CD4-positive, alpha-beta T cell treated with Interferon alpha-2 for 1 hour (primary cell): Measurements from ENCODE around the gene AFG3L2.
A peak's percentile ranks its signal among the peaks of the same experiment; 100 is the strongest.
"Not testable (repeated sequence)": the region's sequence is repeated elsewhere in the genome, so short reads cannot be mapped to it uniquely, and the experiment has no call there.

ENCODE experiments used
- DNase-seq, 2 donors: peaks; one replicate each; pipeline ENCODE4 v3.0.0-alpha.2; 2020 to 2022

AFG3L2 gene

DNA sequence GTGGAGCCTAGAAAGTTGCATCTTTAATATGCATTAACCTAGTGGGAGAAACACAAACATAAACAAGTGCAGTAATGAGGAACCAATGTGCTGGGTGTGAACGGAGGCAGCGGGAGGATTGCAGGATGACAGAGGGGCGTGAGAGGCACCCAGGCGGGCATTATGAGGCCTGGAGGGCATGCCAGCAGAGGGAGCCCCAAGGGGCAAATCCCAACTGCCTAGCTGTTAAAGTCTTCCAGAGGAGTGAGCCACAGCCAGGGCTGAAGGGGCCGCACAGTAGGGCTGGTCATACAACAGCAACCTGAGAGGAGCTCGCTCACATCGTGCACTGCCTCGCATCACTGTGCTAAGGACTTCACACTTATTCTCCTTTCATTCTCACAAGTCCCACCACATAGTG is 17.4 kb upstream of the AFG3L2 start:
- DNase-seq: peak in 1 of 2 donors; percentile 18

DNA sequence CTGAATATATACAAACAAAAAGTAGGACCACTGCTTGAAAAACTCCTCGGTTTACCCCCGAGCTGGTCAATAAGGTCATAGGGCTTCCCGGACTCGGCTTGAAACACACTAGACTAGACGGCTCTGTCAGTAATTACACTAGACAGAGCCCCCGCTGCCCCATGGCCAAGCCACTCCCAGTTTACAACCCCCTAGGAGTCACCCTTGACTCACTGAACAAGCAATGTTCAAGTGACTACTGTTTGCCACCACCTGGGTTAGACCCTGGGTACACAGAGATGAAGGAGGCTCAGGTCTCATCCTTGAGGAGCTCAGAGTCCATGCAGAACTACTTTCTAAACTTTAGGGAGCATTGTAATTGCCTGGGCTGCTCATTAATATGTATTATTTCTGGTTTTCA is 17.0 kb upstream of the AFG3L2 start:
- DNase-seq: no peak

DNA sequence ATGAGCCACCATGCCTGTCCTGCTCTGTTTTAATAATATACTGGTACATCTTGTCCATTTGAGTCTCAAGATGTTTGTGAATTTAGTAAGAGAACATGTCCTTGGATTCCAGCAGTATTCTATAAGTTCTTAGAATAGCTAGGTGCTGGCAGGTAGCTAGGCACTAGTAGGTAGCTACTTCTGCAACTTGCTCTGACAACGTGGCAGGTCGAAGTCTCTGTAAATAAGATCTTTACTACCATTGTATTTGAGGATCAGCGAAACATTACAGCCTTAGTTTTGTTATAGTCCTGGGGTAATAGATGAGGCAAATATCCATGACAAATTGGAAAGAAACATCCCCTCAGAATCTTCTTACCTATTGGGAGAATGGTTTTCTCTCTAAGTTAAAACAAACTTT is 16.5 kb upstream of the AFG3L2 start:
- DNase-seq: no peak

DNA sequence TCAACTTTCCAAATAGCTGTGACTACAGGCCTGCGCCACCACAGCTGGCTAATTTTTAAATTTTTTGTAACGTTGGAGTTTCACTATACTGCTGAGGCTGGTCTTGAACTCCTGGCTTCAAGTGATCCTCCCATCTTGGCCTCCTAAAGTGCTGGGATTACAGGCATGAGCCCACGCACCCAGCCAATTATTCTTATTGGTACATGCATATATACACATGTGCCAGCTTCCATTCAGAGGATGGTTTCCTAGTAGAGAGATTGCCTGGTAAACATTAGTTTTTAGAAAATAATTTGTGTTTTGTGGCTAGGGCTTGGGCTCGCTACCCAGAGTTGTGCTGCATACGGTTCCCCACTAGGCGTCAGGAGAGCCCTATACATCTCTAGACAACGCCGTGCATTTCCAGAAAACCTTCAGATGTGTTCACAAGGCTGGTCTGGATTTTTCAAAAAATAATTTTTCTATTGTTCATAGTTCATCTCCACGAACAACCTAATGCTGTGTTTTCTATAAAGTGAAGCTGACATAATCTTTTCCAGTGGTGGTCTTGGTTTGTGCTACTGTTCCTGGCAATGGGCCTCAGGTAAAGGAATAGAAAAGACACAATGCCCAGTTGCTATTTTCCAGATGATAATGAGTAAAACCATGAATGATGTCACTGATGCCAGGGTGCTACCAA is 14.6 kb upstream of the AFG3L2 start:
- peak; percentile 50 to 63 for DNase-seq

DNA sequence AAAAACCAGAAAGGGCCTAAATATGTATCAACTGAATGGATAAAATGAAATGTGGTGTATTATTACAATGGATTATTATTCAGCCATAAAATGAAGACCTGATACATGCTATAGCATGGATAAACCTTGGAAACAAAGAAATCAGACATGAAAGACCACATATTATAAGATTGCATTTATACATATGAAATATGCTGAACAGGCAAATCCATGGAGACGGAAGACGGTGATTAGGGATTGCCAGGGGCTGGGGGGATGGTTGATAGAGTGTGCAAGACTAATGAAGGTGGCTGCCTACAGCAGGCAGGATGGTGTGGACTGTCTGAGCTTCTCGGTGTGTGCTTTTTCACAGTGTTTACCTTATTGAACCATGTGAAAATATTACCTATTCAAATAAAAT is 11.4 kb upstream of the AFG3L2 start:
- DNase-seq: no peak

DNA sequence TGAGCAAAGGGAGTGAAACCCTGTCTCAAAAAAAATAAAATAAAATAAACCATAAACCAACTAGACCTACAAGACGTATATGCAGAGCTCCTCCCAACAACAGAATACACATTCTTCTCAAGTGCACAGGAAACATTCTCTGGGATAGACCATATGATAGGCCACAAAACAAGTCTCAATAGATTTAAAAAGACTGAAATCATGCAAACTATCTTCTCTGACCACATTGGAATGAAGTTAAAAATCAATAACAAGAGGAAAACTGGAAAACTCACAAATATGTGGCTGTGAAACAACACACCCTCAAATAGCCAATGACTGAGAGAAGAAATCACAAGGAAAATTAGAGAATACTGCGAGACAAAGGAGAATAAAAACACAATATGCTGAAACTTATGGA is 7.2 kb upstream of the AFG3L2 start:
- DNase-seq: no peak

DNA sequence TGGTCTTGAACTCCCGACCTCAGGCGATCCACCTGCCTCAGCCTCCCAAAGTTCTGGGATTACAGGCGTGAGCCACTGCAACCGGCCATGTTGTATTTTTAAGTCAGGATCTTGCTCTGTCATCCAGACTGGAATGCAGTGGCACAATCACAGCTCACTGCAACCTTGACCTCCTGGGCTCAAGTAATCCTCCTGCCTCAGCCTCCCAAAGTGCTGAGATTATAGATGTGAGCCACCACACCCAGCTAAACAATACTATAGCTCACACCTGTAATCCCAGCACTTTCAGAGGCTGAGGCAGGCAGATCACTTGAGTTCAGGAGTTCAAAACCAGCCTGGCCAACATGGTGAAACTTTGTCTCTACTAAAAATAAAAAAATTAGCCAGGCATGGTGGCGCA is 6.7 kb upstream of the AFG3L2 start:
- DNase-seq: not testable (repeated sequence)

DNA sequence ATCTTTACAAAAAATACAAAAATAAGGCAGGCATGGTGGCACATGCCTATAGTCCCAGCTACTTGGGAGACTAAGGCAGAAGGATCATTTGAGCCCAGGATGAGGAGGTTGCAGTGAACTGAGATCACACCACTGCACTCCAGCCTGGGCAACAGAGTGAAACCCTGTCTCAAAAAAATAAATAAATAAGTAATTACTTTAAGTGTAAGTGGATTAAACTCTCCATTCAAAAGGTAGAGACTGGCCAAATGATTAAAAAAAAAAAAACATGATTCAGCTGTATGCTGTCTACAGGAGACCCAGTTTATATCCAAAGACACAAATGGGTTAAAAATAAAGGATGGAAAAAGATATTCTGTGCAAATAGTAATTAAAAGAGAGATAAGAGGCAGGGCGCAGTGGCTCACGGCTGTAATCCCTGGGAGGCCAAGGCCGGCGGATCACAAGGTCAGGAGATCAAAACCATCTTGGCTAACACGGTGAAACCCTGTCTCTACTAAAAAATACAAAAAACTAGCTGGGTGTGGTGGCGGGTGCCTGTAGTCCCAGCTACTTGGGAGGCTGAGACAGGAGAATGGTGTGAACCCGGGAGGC is 5.3 kb upstream of the AFG3L2 start:
- not testable (repeated sequence) for DNase-seq

DNA sequence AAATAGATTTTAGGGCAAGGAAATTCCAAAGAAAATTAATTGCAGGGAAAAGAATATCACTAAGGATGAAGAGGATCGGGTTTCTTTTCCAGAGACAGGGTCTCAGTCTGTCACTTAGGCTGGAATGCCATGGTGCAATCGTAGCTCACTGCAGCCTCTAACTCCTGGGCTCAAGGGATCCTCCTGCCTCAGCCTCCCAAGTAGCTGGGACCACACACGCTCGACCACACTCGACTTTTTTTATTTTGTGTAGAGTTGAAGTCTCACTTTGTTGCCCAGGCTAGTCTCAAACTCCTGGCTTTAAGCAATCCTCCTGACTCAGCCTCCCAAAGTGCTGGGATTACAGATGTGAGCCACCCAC is 1.2 kb upstream of the AFG3L2 start:
- DNase-seq: not testable (repeated sequence)

DNA sequence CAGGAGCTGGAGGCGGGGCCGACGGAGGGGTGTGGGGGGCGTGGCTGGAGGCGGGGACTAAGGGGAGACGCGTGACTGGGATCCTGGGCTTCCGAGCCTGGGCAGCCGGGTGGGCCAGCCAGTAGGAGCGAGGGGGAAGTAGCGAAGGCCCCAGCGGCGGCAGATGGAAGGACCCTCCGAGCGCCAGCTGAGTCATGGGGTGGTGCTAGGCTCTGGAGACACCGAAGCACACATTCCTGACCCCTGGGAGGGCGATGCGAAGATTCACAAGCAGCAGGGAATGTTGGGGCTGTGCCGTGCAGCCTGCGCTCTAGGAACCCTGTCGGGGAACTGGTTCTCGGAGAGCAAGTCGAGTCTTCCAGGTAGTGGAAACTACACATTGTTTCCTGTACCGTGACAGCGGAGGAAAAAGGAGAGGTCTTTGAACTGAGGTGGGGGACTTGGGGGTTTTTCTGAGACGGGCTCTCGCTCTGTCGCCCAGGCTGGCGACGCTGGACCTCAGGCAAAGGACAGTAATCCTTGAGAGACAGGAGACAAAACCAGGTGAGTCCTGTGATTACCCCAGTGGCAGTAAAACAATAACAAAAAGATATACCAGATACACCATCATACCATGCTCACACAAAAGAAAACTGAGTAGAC is 650 bp upstream of the AFG3L2 start:
- DNase-seq: no peak

DNA sequence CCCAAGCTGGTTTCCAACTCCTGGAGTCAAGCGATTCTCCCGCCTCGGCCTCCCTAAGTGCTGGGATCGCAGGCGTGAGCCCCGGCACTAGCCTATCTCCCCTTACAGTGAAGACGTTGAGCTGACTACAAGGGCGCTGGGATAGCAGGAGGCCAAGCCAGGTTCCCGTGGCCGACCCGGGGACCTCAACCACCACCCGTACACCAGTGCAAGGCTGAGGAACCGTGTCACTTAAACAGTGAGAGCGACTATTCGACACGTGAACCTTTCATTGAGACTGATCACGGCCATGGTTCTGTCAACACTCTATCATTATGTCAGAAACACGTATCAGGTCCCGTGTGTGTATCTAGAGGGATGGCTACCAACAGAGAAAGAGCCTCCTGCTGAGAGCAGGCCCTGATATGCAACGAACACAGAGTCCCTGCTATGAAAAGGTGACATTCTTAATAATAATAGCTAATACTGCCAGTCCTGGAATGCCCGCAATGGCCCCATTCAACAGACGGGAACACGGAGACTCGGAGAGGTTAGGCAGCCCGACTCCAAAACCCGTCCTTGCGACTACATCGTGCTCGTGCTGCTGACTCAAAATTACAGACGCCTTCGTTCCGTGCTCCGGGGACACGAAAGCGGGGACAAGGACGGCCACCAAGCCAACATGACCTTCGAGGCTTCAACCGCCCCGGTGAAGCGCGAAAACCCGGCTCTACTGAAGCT is 833 bp downstream of the AFG3L2 start:
- DNase-seq: no peak

DNA sequence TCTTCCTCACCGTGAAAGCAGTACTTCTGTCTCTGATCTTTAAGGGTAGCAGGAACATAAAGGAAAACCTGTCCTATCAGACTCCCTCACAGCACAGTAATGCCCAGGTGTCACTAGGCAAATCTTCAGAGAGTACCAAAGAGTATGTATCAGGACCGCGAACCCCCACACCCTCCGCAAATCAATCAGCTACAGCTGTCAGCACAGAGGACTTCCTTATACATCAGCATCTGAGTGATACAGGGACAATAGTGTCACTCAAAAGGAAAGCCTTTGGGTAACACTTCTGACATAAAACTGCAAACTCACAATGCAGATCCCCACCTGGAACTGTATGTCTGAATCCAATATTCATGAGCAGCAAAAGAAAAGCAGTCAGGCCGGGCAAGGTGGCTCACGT is 2.6 kb downstream of the AFG3L2 start:
- no peak for DNase-seq

DNA sequence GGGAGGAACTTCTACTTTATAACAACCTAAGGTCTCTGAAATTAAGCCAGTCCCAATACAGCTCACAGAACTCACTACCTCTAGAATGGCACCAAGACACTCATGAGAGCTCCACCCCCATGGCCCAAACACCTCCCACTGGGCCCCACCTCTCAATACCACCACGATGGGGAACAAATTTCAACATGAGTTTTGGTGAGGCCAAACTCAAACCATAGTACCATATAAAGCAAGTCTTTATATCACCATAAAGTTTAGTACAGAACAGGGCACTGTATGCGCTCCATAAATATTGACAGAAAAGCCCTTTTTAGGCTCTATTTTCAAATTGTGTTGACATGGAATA is 3.3 kb downstream of the AFG3L2 start:
- DNase-seq: no peak

DNA sequence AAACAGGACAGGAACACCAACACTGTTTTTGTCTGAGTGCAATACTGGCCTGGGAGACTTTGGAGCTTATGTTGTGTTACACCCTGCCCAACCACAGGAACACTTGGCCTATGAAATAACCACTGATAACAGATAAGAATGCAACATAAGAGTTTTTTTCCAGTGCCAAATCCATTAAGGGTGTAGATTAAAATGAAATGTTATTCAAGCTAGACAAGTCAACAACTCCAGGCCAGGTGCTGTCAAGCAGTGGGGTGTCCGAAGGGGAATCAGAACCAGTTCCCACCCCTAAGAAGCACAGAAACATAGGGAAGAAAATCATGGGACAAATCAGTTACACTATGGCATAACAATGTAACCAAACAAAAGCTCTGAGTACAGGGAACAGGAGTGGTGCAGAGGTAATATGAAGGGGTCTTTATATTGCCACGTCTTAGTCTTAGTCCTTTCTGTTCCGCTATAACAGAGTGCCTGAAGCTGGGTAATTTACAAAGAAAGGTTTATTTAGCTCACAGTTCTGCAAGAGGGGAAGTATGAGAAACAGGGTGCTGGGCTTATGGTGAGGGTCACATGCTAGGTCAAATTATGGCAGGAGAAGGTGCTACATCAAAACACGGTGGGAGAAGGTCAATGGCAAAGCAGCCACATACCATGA is 3.8 kb downstream of the AFG3L2 start:
- no peak for DNase-seq

DNA sequence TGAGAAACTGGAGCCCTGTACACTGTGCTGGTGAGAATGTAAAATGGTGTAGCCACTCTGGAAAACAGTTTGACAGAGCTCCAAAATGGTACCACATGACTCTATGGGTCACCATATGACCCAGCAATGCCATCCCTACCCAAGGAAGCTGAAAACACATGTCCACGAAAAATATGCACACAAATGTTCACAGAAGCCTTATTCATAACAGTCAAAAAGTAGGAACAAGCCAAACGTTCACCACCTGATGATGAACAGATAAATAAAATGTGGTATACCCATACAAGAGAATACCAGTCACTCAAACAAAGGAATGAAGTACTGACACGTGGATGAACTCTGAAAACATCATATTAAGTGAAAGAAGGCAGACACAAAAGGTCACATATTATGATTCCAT is 4.6 kb downstream of the AFG3L2 start:
- DNase-seq: no peak

DNA sequence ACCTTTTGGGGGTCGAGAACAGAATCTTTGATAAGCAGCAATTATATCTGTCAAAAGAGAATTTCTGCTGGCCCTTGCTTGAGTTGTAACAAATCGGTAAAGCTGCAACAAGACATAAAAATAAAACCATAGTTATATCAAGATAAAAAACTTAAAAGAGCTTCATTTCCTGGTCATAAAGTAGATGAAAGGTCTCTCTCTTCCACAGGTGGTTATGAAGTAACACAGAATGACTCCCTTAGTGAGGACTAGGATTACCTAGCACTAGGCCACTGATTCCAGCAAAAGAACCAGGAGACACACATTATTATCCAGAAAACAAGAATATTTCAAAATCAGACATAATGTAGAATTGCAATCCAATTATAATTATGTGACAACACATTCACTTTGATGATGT is 5.4 kb downstream of the AFG3L2 start:
- no peak for DNase-seq

DNA sequence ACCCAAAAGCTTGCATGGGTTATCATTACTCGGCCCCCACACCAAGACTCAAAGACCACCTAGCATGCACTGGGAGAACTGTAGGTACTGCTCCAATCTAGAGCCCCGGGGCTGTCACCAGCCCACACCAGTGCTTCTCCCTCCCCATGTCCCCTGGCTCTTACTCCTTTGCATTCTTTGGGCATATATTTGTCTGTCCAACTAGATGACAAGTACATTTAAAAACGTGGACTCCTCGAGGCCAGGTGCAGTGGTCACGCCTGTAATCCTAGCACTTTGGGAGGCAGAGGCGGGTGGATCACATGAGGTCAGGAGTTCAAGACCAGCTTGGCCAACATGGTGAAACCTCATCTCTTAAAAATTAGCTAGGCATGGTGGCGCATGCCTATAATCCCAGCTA is 7.8 kb downstream of the AFG3L2 start:
- no peak for DNase-seq

DNA sequence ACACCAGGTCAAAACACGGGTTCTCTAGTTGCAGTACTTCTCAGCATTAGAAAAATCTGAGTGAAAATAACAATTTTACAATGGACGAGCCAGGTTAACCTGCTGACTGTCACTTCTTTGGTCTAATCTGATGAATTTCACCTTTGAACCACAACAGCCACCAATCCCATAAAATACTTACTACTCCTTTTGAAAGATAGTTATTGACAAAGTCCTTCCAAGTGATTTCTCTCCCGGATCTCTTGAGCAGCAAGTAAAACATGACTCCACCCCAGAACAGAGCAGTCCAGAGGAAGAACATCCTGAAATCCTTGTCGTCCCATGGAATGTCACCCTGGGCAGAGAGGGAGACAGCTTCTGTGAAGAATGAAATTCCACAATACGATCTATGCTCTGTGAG is 10.2 kb downstream of the AFG3L2 start:
- DNase-seq: no peak

DNA sequence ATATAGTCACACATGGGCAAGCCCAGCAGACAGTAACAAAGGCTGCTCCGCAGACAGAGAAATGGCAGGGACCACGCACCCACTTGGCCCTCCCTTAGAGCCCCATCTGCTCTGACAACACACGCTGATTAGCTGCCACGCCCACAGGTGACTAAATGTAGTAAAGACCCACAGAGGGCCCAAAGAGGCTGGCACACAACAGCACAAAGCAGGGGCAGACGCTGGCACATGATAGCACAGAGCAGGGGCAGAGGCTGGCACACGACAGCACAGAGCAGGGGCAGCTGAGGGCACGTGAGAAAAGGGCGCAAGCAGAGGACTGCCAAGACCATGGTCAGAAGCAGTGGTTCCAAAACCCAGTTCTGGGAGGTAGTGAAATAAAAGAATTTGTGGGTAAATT is 10.6 kb downstream of the AFG3L2 start:
- no peak for DNase-seq

DNA sequence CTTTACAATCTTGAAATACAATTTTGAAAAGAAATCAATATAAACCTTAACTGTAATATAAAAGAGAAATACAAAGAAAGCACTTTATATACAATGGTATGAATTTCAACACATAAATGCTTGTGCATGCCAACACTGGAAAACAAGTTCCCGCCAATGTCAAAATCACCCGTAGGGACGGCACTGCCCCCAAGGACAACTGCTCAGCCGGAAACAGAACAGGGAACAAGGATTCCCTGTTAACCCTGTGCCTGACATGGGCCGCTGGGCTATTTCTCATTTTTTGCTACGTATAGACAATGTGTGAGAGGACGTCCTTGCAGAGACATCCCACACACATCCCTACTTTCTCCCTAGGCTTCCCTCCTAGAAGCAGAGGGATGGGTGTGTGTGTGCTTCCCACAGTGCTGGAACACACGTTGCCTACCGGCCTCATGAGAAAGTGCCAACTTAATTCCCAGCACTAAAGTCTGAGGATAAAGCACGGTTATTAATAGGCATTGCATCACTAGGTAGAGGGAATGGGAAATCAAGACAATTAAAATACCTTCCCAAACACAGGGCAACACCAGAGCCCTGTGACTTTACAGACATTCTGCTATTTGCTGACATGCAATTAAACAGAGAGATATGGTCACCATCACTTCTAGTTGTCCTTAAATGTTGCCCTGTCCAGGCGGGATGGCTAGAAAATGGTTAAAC is 14.4 kb downstream of the AFG3L2 start:
- DNase-seq: no peak

DNA sequence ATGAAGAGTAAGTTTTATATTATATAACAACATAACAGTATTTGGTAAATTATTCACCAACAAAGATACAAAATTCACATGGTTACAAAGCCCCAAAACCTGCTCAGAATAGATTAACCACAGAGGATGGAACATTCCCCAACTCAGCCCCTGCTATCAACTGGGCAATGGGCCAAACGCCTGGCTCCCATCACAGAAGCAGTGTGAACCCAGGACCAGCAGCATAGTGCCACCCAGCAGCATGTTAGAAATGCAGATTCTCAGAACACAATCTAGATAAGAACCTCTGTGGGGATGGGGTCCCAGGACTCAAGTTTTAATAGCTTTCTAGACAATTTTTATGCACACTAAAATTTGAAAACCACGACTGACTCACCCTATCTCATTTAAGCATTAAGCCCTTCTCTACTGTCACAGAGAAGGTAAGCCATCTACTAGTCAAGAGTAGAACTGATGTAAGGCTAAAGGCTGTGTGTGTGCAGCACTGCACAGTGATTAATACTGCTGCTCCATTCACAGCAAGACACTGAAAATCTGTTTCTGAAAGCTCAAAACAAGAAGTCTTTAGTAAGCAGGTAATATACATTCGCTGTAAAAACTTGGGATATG is 15.2 kb downstream of the AFG3L2 start:
- DNase-seq: no peak

DNA sequence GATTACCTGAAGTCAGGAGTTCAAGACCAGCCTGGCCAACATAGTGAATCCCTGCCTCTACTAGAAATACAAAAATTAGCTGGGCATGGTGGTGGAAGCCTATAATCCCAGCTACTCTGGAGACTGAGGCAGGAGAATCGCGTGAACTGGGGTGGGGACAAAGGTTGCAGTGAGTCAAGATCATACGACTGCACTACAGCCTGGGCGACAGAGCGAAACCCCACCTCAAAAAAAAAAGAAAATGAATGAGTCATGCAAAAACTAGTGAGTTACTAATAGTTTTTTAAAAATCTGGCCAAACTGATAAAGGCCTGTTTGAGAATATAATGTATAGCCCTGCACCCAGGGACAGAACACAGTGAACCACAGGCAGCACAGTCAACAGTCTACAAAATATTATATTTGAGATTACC is 17.5 kb downstream of the AFG3L2 start:
- DNase-seq: no peak

DNA sequence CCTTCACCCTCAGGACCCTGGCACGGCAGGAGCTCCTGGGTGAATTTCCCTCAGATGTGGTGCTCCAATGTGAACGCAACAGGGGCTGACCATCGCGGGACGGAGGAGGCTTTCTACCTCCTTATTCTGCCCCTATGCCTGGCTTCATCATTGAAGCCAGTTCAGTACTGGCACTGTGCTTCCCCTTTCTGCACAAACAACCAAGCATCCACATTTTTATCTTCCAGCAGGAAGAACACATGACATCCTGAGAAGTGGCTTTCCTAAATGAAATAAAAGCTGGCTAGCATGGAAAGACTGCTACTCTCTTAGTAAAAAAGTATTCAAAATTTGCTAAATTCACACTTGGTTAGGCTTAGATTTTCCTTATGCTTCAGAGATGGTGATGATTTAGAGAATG is 24.8 kb downstream of the AFG3L2 start:
- no peak for DNase-seq
